ENCODE results near the gene NRROS. TPM values are rescaled to one million over a fixed set of nuclear protein-coding genes. Genes with fewer than 3 reads are reported as not detected.
"Not testable (repeated sequence)": the region's sequence is repeated elsewhere in the genome, so short reads cannot be mapped to it uniquely, and the experiment has no call there.

NRROS gene
- 85.8 and 87.2 TPM in 2 replicates for total RNA-seq

DNA sequence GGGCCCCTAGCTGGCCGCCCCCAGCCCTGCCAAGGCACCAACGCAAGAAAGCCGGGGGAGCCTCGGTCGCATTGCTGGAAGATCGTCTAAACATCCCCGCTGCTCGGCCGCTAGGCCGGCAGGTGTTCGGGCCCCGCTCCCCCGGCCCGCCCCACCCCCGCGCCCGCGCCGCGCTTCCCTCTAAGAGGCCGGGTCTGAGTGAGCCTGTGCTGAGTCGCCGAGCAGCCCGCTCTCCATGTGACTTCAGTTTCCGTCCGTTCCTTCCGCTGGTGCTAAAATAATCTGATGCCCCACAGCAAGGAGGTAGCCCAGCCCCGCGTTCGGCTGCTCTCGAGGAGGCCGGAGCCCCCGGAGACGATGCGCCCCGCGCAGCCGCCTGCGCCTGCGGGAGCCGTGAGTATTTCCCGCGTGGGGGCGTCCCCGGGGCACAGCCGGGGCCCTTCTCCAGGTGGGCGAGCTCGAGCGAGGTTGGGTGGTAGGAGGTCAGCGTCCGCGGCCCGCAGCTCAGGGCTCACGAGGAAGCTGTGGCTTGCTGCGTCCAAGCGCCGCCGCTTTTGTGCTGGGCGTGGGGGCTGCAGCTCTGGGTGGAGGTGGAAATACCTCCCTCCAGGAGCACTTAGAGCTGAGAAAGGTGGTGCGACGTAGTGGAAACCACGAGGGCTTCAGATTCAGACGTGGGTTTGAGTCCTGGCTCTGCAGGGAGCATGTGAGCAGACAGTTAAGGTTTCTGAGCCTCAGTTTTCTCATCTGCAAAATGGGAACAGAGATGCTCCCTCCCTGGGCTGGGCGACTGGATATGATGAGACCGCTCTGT lies at the start of gene NRROS:
NRROS (plus strand) TSS at position 212 of the 814 bp plus-strand sequence. CDS start 14,846 bp downstream, outside the sequence.
- intact Hi-C loops (cut with micrococcal nuclease), result loop anchor here (1.0 to 10.0 kb wide), 2 partner anchors 7 to 365 kb away; no protein-coding TSS in a partner anchor

DNA sequence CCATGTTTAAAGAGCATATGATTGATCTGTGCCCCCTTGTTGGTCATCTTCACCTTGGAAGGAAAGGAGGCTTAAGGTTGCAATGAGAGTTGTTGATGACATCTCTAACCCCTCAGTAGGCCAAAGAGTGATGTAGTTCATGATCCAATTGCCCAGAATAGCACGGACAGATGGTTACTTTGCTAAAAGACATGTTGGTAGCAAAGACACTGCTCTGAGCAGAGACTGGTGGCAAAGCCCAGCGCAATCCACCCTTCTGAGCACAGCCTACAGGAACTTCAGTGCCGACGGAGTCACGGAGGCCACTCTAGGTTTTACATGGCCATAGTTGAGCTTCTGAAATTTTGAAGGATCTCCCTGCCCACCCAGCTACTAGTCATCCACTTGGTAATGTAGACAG lies 49.2 kb upstream of the NRROS start:
- intact Hi-C loops (cut with micrococcal nuclease), result no loop called here

DNA sequence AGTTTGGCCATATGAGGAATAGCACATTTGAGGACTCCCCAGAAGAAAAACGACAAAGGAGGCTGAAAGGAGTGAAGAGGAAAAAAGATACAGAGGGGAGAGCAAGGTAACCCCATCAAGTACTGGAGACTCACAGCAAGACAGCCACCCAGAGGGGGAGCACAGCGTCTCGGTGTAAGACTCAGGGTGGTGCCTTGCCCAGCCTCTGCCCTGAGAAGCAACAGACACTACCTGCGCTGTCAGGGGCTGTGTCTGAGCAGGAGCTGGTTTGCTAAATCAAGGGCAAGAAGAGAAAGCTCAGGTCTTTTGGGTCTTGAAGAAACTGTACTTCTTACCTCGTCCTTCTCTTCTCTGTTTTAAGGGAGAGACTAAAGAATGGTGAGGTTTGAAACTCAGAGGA lies 43.1 kb upstream of the NRROS start:
- intact Hi-C loops (cut with micrococcal nuclease), result no loop called here

DNA sequence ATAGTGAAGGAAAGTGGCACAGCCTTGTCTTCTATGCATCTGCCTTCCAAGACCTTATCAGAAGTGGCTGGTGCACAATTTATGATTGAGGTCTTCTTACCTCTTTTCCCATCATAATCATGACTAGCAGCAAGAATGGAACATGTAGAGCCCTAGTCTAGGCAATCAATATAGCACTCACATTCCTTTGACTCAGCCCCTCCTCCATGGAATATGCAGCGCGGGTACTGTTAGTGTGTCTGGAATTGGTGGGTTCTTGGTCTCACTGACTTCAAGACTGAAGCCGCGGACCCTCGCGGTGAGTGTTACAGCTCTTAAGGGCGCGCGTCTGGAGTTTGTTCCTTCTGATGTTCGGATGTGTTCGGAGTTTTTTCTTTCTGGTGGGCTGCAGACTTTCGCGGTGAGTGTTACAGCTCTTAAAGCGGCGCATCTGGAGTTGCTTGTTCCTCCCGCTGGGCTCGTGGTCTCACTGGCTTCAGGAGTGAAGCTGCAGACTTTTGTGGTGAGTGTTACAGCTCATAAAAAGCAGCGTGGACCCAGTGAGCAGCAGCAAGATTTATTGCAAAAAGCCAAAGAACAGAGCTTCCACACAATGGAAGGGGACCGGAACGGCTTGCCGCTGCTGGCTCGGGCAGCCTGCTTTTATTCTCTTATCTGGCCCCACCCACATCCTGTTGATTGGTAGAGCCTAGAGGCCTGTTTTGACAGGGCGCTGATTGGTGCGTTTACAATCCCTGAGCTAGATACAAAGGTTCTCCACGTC lies 41.3 kb upstream of the NRROS start:
- intact Hi-C loops (cut with micrococcal nuclease), result not testable (repeated sequence)

DNA sequence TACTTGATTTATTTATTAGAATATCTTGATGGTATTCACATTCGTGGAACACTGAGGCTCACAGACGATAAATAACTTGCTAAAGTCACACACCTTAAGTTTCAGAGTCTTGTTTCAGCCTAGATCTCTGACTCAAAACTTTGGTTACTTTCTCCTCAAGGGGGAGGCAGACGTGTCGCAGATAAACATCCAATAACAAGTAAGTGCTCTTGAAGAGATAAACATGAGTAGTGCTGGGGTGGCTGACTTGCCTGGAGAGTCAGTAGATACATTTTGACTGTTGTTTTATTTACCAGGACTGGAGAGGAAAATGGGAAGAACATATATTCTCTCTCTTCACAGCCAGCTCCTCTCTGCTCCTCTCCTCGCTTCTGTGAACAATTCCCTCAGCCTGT lies 39.8 kb upstream of the NRROS start:
- intact Hi-C loops (cut with micrococcal nuclease), result loop anchor here (10.0 kb wide), 1 partner anchor 205 kb away; no protein-coding TSS in a partner anchor

DNA sequence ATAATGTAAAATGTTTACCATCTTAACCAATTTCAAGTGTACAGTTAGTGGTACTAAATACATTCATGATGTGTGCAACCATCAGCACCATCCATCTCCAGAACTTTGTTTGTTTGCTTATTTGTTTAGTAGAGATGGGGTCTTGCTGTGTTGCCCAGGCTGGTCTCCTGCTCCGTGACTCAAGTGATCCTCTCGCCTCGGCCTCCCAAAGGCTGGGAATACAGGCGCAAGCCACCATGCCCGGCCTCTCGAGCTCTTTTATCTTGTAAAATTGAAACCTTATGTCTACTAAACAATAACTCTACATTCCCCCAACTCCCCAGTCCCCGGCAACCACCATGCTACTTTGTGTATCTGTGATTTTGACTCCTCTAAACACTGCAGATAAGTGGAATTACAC lies 39.1 kb upstream of the NRROS start:
- intact Hi-C loops (cut with micrococcal nuclease), result loop anchor here (10.0 kb wide), 1 partner anchor 204 kb away; no protein-coding TSS in a partner anchor

DNA sequence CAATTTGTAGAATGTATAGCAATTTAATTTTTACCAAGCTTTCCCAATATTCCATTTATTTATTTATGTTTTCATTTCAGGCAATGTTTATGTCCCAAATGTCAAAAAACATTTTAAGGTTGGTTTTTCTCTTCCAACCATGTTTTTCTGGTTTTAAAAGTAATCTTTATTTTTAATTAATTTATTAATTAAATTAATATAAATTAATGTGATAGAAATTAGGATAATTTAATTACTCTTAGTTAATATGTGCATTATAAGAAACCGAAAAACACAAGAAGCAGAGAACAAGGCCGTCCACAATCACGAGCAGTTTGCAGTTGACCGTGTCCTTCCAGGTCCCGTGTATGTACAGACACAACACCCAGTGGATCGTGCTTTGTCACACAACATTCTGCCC lies 36.8 kb upstream of the NRROS start:
- intact Hi-C loops (cut with micrococcal nuclease), result loop anchor here (10.0 kb wide), 1 partner anchor 202 kb away; no protein-coding TSS in a partner anchor

DNA sequence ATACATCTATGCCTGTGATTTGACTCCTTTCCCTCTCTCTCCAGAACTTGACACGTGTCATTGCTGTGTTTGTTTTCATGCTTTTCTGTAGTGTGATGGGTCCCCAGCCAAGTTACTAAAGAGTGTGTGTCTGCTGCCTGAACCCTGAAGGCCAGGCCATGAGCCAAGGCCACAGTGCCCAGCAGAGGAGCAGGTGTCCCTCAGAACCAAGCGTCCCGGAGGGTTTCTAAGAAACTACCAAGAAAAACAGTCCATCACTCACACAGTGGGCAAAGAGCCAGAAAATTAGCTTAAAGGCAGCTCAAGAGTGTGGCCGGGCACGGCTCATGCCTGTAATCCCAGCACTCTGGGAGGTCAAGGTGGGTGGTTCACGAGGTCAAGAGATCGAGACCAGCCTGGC lies 35.8 kb upstream of the NRROS start:
- intact Hi-C loops (cut with micrococcal nuclease), result loop anchor here (1.0 to 10.0 kb wide), 2 partner anchors 201 to 339 kb away; partner anchors contain the start of gene NCBP2

DNA sequence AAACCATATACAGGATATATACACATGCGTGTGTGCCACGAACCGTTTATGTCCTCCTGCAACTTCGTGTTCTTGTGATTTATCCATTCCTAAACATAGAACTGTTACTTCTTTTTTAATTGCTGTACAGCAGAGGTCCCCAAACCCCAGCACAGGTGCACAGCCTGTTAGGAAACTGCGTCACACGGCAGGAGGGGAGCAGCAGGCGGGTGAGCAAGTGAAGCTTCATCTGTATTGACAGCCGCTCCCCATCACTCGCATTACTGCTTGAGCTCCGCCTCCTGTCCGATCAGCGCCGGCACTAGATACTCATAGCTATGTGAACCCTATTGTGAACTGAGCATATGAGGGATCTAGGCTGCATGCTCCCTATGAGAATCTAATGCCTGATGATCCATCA lies 34.9 kb upstream of the NRROS start:
- intact Hi-C loops (cut with micrococcal nuclease), result loop anchor here (1.0 to 10.0 kb wide), 2 partner anchors 200 to 338 kb away; partner anchors contain the start of gene NCBP2

DNA sequence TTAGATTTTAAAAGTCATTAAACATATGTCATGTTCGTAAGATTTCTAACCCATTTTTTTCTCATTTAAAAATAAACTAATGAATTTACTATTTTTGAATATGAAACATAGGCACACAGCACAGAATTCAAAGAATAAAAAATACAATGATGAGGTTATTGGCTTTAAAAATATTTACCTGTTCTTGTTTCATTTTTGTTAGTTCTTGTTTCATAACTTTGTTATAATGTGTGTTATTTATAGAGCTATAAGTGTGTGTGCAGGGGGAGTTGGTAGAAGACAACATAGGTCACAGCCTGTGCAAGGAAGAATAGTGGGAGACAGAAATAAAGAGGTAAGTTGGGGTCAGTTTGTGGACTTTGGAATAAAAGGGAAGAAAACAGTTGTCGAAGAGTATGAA lies 30.8 kb upstream of the NRROS start:
- intact Hi-C loops (cut with micrococcal nuclease), result loop anchor here (1.0 to 10.0 kb wide), 6 partner anchors 24 to 334 kb away; partner anchors contain the start of gene NCBP2

DNA sequence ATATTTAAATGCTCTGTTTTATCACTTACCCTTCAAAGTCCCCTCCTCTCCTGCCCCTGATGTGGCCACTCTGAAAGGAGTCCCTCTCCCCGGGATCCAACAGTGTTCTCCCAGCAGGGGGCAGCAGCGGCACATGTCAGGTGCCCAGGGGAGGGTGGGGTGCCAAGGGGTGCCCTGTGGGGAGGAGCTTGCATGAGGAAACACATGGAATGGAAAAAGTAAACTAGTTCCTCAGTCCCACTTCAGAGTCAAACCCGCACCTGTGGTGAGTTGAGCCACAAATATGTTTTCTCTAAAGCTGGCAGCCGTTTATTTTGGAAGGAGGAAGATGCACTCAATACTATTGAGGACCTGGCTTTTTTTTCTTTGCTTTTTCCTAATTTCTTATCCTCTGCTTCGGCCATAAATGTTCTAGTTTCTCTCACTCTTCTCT lies 30.1 kb upstream of the NRROS start:
- intact Hi-C loops (cut with micrococcal nuclease), result loop anchor here (1.0 to 10.0 kb wide), 6 partner anchors 23 to 333 kb away; partner anchors contain the start of gene NCBP2

DNA sequence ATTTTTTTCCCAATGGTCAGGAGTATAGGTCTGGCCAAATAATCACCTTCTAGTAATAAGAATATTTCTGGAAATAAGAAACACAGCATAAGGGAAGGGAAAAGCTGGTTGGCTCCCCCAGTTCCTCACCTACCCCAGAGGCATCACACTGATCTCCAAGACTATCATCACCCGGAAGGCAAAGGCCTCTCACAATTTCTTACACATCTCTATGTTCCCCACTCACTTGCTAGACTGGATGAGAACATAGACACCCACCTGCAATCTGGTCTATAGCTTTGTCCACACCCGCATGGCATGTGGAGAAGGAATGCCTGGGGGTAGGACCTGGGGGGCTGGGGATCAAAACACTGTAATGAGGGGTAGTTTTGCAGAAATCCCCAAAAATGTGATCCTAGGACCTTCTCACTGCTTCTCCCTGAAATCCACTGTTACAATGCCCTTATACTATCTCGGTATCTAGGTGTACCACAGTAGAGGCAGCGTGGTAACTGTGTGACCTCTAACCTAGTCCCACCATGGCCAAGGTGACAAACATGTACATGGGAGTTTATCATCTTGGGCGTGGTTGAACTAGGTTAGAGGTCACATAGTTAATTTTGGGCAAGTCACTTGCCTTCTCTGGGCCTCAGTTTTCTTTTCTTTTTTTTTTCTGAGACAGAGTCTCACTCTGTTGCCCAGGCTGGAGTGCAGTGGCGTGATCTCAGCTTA lies 29.5 kb upstream of the NRROS start:
- intact Hi-C loops (cut with micrococcal nuclease), result loop anchor here (1.0 to 10.0 kb wide), 6 partner anchors 22 to 332 kb away; partner anchors contain the start of gene NCBP2

DNA sequence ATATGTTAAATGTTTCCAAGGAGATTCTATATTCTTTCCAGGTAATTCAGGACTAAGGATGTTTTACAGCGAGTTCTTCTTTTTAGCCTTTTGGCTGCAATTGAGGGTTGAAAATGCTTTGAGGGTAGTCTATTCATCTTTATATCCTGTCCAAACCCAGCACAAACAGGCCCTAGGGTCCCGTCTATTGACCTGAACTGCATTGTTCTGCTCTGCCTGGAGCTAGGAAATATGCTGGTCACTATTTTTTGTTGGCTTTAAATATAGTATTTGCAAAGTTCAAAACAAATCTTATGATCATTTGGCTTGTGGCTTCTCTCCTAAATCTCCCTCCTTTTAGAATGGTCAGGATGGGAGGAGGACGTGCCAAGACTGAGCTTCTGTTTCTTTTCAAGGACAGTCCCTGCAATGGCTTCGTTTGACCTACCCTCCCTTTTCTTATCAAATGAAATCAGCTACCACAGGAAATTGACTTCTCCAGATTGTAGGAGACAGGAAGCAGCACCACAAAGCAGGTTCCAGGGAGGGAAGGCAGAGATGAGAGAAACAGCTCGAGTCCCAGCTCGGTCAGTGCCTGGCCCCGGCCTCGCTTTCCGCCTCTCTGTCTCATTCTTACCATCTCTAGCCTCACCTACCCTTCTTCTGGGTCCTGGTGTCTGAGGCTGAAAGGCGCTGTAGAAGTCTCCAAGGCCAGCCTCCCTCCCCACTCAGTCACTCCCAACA lies 27.6 kb upstream of the NRROS start:
- intact Hi-C loops (cut with micrococcal nuclease), result no loop called here

DNA sequence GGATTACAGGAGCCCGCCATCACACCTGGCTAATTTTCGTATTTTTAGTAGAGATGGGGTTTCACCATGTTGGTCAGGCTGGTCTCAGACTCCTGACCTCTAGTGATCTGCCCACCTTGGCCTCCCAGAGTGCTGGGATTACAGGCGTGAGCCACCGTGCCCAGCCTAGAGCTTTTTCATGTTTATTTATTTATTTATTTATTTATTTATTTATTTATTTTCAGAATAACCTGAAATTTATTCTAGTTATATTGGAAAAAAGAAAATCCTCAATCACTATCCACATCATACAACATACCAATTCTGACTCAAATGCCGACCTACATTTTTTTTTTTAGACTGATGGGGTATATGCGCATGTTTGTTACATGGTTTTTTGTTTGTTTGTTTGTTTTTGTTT lies 24.3 kb upstream of the NRROS start:
- intact Hi-C loops (cut with micrococcal nuclease), result not testable (repeated sequence)

DNA sequence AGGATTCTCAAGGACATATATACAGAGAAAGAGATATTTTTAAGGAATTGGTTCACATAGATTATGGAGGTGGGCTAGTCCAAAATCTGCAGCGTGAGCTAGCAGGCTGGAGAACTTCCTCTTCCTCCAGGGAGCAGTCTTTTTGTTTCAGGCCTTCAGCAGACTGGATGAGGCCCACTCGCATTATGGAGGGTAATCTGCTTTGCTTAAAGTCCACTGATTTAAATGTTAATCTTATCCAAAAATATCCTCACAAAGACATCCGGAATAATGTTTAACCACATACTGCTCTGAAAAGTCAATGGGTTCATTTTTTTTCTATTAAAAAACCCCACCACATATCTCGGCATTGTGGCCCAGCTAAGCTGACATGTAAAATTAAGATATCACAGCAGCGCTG lies 22.2 kb upstream of the NRROS start:
- intact Hi-C loops (cut with micrococcal nuclease), result no loop called here

DNA sequence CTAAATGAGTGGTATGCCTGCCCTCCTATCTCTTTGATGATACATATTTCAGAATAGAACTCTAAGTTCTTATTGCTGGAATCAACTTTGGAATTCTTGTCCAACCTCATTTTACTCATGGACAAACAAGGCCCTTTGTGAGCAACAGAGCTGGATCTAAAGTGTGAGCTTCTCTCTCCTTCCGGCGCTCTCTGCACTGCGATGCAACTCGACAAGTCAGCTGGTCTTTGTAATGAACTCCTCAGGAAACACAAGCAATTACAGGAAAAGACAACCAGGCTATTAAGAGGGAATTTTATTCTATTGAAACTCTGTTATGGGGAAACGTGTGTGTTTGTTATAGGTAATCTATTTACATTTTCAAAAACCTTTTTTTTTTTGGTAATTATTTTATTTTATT lies 20.3 kb upstream of the NRROS start:
- intact Hi-C loops (cut with micrococcal nuclease), result no loop called here

DNA sequence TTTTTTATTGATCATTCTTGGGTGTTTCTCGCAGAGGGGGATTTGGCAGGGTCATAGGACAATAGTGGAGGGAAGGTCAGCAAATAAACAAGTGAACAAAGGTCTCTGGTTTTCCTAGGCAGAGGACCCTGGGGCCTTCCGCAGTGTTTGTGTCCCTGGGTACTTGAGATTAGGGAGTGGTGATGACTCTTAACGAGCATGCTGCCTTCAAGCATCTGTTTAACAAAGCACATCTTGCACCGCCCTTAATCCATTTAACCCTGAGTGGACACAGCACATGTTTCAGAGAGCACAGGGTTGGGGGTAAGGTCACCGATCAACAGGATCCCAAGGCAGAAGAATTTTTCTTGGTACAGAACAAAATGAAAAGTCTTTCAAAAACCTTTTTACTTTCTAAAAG lies 19.9 kb upstream of the NRROS start:
- intact Hi-C loops (cut with micrococcal nuclease), result not testable (repeated sequence)

DNA sequence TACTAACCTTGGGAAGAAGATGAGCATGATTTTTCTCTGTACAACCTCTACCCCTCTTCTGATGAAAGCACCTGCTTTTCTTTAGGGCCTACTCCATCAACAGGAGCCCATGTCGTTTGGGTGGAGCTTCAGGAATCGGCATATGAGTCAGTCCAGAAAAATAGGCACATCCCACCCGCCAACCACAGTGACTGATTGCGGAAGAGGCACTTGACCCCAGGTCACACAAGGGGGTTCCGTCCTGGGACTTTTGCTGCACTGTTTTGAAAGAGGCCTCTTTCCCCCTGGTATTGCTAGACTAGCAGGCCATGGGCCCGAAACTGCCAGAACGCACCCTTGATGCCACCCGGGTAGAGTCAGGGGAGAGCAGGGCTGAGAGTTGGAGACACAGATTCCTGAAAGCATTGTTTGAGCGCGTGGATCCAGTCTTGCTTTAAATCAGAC lies 19.3 kb upstream of the NRROS start:
- intact Hi-C loops (cut with micrococcal nuclease), result no loop called here

DNA sequence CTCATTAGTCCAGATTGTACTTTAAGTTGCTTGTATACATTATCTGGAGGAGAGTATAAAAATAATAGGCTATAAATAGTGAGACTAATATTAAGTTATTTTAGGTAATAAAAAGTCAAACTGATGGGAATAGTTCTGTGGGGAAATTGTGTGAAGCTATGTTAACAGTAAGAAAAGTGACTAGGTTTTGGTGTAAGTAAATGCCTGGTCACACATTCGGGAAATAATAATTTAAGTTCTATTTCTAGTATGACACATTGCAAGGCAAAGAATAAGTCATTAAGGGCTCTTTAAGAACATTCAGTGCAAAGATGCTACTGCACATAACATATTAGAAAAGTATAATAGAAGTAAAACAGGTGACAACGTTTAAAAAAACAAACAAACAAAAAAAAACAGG lies 18.8 kb upstream of the NRROS start:
- intact Hi-C loops (cut with micrococcal nuclease), result no loop called here

DNA sequence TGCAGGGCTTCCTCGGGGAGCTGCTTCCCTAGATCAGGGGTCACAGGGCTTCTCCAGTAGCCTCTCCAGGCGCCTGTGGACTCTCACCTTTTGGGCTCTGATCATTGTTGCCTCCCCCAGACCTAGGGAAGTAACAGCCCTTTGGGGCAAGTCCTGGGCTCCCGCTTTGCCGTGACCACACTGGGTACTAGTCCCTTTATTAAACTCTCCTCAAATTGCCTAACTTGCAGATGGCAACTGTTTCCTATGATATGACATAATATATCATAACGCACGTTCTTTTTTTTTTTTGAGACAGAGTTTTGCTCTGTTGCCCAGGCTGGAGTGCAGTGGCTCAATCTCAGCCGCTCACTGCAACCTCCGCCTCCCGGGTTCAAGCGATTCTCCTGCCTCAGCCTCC lies 17.9 kb upstream of the NRROS start:
- intact Hi-C loops (cut with micrococcal nuclease), result no loop called here

Measured in T-helper 2 cell treated with Interferon-gamma antibody and Interleukin-4, amounts not matched to agents 100 ng/mL and 5 ng/mL, for 36 hours (primary cell).